Bronchial epithelial cell (primary cell): ENCODE results near the gene ZSCAN25. TPM values are rescaled to one million over a fixed set of nuclear protein-coding genes. Genes with fewer than 3 reads are reported as not detected.
"Not testable (repeated sequence)": the region's sequence is repeated elsewhere in the genome, so short reads cannot be mapped to it uniquely, and the experiment has no call there.

Experiments
- DNase-seq: peaks from one replicate; pipeline ENCODE4 v3.0.0-alpha.2; 2010; ENCODE audit warnings: low read depth
- FAIRE-seq: peaks from 2 replicates; lab custom pipeline; 2011; peaks lifted over from hg19 to GRCh38; lab: Jason Lieb, UNC
- H3K27me3 ChIP-seq: 2 replicates; pipeline ENCODE4 v1.5.1; 2011; ENCODE audit warnings: low read length; ENCODE audit not compliant: control insufficient read depth, insufficient read depth
- H3K36me3 ChIP-seq: 2 replicates; pipeline ENCODE4 v1.5.1; 2011; ENCODE audit warnings: low read length; ENCODE audit not compliant: control insufficient read depth, insufficient read depth
- H3K4me3 ChIP-seq: 2 replicates; pipeline ENCODE4 v1.5.1; 2011; ENCODE audit warnings: mild to moderate bottlenecking, low read depth, low read length, control low read depth
- total RNA-seq: library from RNA; depleted of rRNA; stranded (reverse); fragments of >200 nt; gene quantifications from 2 replicates; pipeline ENCODE4 v1.2.1, GENCODE V29; 2014
- TF ChIP-seq, protein P1 (sequence below): IDR thresholded peaks from 2 replicates; pipeline ENCODE4 v1.5.1; 2011; ENCODE audit warnings: mild to moderate bottlenecking, moderate library complexity, low read length, control low read depth, inconsistent platforms; ENCODE audit not compliant: insufficient read depth, severe bottlenecking

ZSCAN25 gene
- total RNA-seq = 12.4 and 13.8 TPM in 2 replicates

DNA sequence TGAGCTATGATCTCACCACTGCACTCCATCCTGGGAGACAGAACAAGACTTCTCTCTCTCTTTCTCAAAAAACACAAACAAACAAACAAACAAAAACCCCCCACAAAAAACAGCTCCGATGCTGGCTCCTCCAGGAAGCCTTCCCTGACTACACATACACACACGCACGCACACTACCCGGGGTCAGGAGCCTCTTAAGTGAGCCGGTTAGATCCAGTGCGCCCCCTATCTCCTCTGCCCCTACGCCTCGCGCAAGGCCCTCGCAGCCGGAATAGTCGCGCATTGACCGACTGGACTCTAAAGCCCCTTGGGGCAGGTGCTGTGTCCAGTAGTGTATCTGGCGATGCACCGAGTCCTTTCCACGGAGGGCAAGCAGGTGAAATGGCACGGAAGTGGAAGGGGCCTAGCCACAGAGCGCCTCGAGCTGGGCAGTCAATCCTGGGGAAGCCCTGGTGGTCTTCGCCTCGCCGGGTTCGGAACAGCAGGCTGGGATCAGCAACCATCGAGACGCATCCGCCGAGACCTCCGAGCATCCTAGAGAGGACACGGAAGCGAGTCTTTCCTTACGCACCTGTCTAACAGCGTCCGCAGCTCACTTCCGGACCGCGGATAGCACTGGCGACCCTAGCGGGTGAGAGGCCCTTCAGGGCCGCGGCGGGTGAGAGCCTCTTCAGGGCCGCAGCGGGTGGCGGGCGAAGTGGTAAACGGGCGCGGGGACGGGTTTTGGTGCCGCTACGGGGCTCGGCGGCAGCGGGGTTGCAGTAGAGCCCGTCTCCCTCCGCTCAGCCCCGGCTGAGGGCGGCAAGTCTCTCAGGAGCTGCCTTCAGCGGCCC lies at the start of gene ZSCAN25:
Gene ZSCAN25 (plus strand): TSS at position 588 of the 833 bp plus-strand sequence. CDS start 2,661 bp downstream, outside the sequence.
- peak; percentile 82 for DNase-seq
- peak within 1 kb of the TSS; percentile 73 for H3K4me3 ChIP-seq
- no peak for FAIRE-seq
- peaks cover 8% of the 10 kb centered on the region for H3K36me3 ChIP-seq
- H3K27me3 ChIP-seq = no peaks in the 10 kb centered on the region
- TF ChIP-seq, protein P1, sequence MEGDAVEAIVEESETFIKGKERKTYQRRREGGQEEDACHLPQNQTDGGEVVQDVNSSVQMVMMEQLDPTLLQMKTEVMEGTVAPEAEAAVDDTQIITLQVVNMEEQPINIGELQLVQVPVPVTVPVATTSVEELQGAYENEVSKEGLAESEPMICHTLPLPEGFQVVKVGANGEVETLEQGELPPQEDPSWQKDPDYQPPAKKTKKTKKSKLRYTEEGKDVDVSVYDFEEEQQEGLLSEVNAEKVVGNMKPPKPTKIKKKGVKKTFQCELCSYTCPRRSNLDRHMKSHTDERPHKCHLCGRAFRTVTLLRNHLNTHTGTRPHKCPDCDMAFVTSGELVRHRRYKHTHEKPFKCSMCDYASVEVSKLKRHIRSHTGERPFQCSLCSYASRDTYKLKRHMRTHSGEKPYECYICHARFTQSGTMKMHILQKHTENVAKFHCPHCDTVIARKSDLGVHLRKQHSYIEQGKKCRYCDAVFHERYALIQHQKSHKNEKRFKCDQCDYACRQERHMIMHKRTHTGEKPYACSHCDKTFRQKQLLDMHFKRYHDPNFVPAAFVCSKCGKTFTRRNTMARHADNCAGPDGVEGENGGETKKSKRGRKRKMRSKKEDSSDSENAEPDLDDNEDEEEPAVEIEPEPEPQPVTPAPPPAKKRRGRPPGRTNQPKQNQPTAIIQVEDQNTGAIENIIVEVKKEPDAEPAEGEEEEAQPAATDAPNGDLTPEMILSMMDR = peak; percentile 39

- not testable (repeated sequence) for H3K36me3 ChIP-seq, DNase-seq, FAIRE-seq, H3K27me3 ChIP-seq, H3K4me3 ChIP-seq
Measured at GRCh38 chr7:99568770-99569169, 48.0 kb upstream of the ZSCAN25 start.

DNA sequence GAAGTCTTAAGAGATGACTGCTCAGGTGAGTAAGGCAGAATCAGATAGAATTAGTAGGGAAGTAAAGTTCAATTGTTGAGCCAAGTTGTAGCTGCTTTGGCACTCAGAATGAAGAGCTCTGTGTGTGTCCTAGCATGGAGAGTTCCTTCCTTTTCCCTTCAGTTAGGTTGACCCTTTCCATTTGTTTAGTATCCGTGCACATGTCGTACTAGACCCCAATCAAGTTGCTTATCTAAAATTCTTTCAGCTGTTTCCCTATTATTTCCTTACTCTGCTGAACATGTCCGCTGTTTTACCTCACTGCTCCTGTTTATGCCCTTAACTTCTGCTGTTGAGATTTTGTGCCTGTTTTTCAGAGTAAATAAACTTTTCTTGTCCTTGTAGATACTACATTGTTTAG lies 45.0 kb upstream of the ZSCAN25 start:
- H3K27me3 ChIP-seq = no peaks in the 10 kb centered on the region
- no peak overlapping the region for H3K4me3 ChIP-seq
- TF ChIP-seq, protein P1 = no peak
- peaks cover 5% of the 10 kb centered on the region for H3K36me3 ChIP-seq
- no peak for FAIRE-seq
- no peak for DNase-seq

GRCh38 chr7:99573257-99573656 lies 43.5 kb upstream of the ZSCAN25 start:
- FAIRE-seq = no peak
- TF ChIP-seq, protein P1 = no peak
- no peak for DNase-seq
- H3K27me3 ChIP-seq = no peaks in the 10 kb centered on the region
- no peak overlapping the region for H3K4me3 ChIP-seq
- peaks cover 5% of the 10 kb centered on the region for H3K36me3 ChIP-seq

- no peak for FAIRE-seq
- Histone ChIP-seq H3K4me3 (no peak overlapping the region), H3K27me3 (no peaks in the 10 kb centered on the region), H3K36me3 (peaks cover 3% of the 10 kb centered on the region)
- TF ChIP-seq, protein P1 = no peak
- DNase-seq = no peak
Measured at GRCh38 chr7:99576251-99576650, 40.5 kb upstream of the ZSCAN25 start.

GRCh38 chr7:99579281-99579955 lies 37.3 kb upstream of the ZSCAN25 start:
- TF ChIP-seq, protein P1 = no peak
- FAIRE-seq (peak; percentile 62), DNase-seq (no peak)
- H3K27me3 ChIP-seq = no peaks in the 10 kb centered on the region
- H3K36me3 ChIP-seq = no peaks in the 10 kb centered on the region
- peak overlapping the region; percentile 39 for H3K4me3 ChIP-seq
